KOPT-K1 (cell line): ENCODE results near the gene PDS5B.
"Not testable (repeated sequence)": the region's sequence is repeated elsewhere in the genome, so short reads cannot be mapped to it uniquely, and the experiment has no call there.

Experiments used
- H3K27ac ChIP-seq: fragments of 200-600 bp; sonication (generic); 2 replicates; pipeline ENCODE4 v1.5.1; 2016; ENCODE audit warnings: antibody characterized with exemption, mild to moderate bottlenecking, low read depth, low read length; ENCODE audit not compliant: poor library complexity, severe bottlenecking
- H3K36me3 ChIP-seq: fragments of 200-600 bp; sonication (generic); 2 replicates; pipeline ENCODE4 v1.5.1; 2017; ENCODE audit warnings: antibody characterized with exemption, mild to moderate bottlenecking, low read length, moderate library complexity; ENCODE audit not compliant: insufficient read depth
- H3K9me3 ChIP-seq: fragments of 200-600 bp; sonication (generic); 2 replicates; pipeline ENCODE4 v1.5.1; 2017; ENCODE audit warnings: antibody characterized with exemption, low read length, mild to moderate bottlenecking; ENCODE audit not compliant: insufficient read depth, poor library complexity, severe bottlenecking

PDS5B gene, protein sequence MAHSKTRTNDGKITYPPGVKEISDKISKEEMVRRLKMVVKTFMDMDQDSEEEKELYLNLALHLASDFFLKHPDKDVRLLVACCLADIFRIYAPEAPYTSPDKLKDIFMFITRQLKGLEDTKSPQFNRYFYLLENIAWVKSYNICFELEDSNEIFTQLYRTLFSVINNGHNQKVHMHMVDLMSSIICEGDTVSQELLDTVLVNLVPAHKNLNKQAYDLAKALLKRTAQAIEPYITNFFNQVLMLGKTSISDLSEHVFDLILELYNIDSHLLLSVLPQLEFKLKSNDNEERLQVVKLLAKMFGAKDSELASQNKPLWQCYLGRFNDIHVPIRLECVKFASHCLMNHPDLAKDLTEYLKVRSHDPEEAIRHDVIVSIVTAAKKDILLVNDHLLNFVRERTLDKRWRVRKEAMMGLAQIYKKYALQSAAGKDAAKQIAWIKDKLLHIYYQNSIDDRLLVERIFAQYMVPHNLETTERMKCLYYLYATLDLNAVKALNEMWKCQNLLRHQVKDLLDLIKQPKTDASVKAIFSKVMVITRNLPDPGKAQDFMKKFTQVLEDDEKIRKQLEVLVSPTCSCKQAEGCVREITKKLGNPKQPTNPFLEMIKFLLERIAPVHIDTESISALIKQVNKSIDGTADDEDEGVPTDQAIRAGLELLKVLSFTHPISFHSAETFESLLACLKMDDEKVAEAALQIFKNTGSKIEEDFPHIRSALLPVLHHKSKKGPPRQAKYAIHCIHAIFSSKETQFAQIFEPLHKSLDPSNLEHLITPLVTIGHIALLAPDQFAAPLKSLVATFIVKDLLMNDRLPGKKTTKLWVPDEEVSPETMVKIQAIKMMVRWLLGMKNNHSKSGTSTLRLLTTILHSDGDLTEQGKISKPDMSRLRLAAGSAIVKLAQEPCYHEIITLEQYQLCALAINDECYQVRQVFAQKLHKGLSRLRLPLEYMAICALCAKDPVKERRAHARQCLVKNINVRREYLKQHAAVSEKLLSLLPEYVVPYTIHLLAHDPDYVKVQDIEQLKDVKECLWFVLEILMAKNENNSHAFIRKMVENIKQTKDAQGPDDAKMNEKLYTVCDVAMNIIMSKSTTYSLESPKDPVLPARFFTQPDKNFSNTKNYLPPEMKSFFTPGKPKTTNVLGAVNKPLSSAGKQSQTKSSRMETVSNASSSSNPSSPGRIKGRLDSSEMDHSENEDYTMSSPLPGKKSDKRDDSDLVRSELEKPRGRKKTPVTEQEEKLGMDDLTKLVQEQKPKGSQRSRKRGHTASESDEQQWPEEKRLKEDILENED (N-terminal part only)

DNA sequence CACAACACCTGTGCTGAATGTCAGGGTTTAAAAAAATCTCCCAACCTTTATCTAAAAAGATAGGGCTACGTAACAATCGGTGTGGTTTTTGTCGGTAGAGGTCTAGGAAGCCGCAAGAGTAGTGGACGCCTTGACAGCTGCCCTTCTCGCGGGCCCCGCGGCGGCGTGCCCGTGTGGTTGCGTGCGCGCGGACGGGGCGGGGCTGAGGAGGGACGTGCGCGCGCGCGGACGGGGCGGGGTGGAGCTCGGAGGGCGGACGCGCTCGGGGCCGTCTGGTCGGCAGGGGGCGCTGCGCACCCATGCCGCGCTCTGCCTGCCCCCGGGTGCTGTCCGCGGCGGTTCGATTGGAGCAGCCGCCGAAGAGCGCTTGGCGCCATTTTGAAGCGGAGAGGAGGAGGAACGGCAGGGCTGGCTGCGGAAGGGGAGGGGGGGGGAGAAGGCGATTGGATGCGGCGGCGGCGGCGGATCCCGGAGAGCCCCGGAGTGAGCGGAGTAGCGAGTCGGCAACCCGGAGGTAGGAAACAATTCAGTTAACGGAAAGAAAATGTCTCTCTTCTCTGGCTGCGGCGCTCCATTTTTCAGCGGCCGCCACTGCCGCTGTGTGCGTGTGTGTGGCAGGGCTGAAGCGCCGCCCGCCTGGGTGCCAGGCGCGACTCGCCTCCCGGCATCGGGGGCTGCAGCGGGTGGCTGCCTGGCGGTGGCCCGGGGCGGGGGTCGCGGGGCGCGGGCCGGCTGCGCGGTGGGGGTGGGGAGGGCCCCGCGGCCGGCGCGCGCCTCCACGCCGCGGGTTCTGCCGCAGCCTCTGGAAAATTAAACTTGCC is at the start of gene PDS5B:
TSS of gene PDS5B (plus strand) at position 373 of the 821 bp plus-strand sequence. CDS start 62,321 bp downstream, outside the sequence.
- peak within 1 kb of the TSS; percentile 84 for H3K27ac ChIP-seq
- H3K36me3 ChIP-seq, result no peaks in the 10 kb centered on the region
- H3K9me3 ChIP-seq, result no peaks in the 10 kb centered on the region

DNA sequence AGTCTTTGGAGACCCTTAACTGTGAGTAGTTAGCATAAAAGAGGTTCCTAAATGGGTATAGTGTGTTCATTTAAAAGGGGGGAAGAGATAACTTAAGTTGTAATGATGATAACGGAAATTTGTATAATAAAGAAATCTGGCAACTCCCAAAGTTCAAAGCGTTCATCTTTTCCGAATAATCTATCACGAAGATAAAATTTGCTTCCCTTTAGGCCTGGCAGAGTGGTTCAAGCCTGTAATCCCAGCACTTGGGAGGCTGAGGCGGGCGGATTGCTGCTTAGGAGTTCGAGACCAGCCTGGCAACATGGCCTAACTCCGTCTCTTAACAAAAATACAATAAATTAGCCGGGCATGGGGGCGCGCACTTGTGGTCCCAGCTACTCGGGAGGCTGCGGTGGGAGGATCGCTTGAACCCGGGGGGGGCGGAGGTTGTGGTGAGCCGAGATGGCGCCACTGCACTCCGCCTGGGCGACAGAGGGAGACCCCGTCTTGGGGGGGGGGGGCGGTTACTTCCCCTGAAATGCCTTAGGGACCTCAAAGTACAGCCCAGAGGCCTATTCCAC is 48.6 kb upstream of the PDS5B start:
- H3K36me3 ChIP-seq, result peaks cover 39% of the 10 kb centered on the region
- H3K9me3 ChIP-seq, result no peaks in the 10 kb centered on the region
- H3K27ac ChIP-seq, result peak overlapping the region; percentile 86

DNA sequence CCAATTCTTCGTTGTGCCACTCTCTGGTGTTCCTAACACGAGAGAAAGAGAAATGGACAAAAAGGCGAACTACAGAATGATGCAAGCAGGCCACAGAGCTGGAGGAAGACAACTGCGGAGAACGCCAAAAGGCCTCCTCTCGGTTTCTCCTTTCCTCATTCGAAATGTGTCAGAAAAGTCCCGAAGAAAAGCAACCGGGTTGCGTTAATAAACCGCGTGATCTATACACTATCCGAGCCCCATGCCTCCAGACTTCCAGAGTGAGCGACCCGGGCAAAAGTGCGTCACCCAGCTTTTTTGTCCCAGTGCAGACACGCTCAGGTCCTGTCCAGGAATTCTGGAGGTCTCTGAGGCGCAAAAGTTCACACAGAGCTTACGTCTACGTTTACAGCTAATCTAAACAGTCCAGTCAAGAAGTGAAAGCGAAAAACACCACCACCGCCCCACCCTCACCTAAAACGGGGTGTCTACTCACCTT is 48.1 kb upstream of the PDS5B start:
- H3K27ac ChIP-seq, result peak overlapping the region; percentile 86
- peaks cover 36% of the 10 kb centered on the region for H3K36me3 ChIP-seq
- no peaks in the 10 kb centered on the region for H3K9me3 ChIP-seq

DNA sequence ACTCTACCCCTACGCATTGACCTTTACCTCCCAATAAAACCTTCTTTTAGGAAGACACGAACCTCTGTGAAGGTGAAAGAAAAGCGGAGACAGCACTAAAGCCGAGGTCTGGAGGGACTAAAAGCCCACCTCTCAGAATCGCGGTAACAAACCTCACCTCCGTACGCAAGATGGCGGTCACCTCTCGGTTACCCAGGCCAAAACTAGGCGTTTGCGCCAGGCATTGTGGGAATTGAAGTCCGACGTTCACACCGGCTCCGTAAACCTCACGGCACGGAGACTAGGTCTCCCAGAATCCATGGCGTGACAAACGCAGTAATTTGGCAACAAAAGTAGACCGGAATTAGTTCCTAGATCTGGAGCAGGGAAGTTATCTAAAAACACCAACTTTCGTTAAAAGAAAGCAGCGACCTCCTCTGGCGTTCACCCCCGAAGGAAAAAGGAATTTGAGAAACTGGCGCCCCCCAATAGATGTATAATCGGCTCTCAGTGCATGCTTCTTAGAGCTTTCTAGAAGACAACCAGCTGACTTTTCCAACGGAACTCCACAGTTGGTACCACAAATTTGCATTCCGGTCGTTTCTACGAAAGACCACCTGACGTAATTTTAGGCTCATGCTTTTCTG is 47.5 kb upstream of the PDS5B start, which contains the start of gene N4BP2L2:
TSS of gene N4BP2L2 (minus strand) at position 175 of the 626 bp plus-strand sequence. CDS start 1,768 bp downstream, outside the sequence.
- H3K27ac ChIP-seq, result peak within 1 kb of the TSS; percentile 86
- H3K9me3 ChIP-seq, result no peaks in the 10 kb centered on the region

DNA sequence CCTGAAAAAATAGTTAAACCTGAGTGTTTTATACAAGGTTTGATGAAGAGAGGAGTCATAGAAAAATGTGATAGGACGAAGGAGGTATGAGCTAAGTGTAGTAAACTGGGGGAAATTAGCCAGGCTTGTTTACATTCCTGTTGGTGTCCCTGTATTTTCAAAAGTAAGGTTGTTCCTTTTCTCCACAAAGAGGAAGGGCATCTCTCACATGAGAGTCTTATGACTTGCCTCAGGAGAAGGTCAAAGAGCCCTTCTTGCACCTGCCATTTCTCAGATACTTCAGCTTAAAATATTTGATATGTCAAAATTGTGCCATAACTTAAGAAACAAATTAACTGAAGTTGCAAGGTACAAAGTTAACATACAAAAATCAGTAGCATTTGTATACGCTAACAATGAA is 44.0 kb upstream of the PDS5B start:
- no peaks in the 10 kb centered on the region for H3K36me3 ChIP-seq
- no peak overlapping the region for H3K27ac ChIP-seq
- H3K9me3 ChIP-seq, result no peaks in the 10 kb centered on the region

More for the DNA sequence above, 47.5 kb upstream of the PDS5B start, which contains the start of gene N4BP2L2:
- H3K36me3 ChIP-seq, result peaks cover 30% of the 10 kb centered on the region

DNA sequence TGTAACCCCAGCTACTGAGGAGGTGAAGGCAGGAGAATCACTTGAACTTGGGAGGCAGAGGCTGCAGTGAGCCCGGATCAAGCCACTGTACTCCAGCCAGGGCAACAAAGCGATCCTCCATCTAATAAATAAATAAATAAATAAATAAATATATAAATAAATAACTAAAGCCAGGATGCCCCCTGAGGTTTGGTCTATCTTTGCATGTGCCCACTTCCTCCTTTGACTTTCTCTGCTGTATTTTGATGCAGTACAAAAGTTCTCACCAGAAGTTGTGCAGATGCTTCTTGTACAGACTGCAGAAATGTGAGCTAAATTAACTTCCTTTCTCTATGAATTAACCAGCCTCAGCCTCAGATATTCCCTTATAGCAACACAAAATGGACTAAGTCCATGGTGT is 41.2 kb upstream of the PDS5B start:
- Histone ChIP-seq H3K27ac (no peak overlapping the region), H3K36me3 (no peaks in the 10 kb centered on the region), H3K9me3 (no peaks in the 10 kb centered on the region)

DNA sequence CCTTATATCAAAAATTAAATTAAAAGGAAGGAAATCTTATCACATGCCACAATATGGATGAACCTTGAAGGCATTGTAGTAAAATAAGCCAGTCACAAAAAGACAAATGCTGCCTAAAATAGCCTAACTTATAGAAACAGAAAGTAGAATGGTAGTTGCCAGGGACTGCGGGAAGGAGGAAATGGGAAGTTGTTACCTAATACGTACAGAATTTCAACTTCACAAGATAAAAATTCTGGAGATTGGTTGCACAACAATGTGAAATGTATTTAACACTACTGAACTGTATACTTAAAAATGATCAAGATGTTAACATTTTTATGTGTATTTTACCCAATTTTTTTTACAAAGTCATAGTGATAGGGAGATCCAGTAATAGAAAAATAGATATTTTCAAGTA is 37.4 kb upstream of the PDS5B start:
- H3K27ac ChIP-seq, result no peak overlapping the region
- no peaks in the 10 kb centered on the region for H3K36me3 ChIP-seq
- no peaks in the 10 kb centered on the region for H3K9me3 ChIP-seq

DNA sequence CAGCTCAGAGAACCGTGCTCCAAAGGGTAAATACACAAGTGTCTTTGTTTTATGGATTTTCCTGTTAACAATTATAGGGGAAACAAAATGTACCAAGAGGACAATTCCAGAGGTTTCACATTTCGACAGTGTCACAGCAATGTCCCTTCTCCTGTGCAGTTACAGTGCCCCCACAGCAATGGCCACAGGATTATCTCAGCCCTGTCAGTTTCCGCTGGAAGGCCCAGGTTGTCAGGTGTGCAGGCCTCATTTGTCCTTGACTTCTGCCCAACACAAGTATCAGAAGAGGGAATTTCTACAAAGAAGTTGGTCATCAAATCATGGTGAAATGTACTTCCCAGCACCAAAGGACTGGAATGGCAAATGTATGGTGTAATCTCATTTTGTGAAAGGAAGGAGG is 36.5 kb upstream of the PDS5B start:
- Histone ChIP-seq H3K9me3 (no peaks in the 10 kb centered on the region), H3K36me3 (no peaks in the 10 kb centered on the region), H3K27ac (no peak overlapping the region)

DNA sequence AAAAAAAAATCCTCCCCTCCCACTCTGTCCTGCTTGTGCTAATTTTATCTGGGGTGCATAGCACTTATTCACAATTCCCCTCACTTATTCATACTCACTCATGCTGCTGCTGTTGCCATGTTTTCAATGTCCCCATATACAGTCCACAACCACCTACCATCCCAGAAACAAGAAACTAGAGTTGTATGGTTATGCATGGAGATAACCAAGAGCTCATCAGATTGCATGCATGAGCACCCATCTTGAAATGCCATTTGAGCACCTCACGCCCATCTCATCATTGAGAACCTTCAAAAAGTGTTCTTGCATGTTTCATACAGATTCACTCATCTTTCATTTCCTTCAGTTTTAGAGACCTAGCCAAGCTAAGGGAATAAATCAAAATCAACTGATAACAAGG is 32.5 kb upstream of the PDS5B start:
- H3K27ac ChIP-seq, result no peak overlapping the region
- H3K36me3 ChIP-seq, result no peaks in the 10 kb centered on the region
- no peaks in the 10 kb centered on the region for H3K9me3 ChIP-seq

DNA sequence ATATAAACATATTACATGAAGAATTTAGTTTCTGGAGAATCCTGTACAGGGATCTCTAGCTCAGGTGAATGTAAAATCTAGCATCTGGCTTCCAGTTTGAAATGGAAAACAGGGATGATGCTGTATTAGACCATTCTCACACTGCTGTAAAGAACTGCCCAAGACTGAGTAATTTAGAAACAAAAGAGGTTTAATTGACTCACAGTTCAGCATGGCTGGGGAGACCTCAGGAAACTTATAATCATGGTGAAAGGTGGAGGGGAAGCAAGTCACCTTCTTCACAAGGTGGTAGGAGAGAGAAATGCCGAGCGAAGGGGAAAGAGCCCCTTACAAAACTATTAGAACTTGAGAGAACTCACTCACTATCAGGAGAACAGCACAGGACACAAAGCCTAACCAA is 30.6 kb upstream of the PDS5B start:
- no peak overlapping the region for H3K27ac ChIP-seq
- peaks cover 1% of the 10 kb centered on the region for H3K9me3 ChIP-seq
- H3K36me3 ChIP-seq, result no peaks in the 10 kb centered on the region

DNA sequence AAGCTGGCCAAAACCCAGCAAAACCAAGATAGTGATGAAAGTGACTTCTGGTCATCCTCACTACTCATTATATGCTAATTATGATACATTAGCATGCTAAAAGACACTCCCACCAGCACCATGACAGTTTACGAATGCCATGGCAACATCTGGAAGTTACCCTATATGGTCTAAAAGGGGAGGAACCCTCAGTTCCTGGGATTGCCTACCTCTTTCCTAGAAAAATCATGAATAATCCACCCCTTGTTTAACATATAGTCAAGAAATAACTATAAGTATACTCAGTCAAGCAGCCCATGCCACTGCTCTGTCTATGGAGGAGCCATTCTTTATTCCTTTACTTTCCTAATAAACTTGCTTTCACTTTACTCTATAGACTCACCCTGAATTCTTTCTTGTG is 25.4 kb upstream of the PDS5B start:
- not testable (repeated sequence) for H3K27ac ChIP-seq, H3K36me3 ChIP-seq
- H3K9me3 ChIP-seq, result peaks cover 19% of the 10 kb centered on the region

DNA sequence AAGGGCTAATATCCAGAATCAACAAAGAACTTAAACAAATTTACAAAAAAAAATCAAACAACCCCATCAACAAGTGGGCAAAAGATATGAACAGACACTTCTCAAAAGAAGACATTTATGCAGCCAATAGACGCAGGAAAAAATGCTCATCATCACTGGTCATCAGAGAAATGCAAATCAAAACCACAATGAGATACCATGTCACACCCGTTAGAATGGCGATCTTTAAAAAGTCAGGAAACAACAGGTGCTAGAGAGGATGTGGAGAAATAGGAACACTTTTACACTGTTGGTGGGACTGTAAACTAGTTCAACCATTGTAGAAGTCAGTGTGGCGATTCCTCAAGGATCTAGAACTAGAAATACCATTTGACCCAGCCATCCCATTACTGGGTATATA is 10.6 kb upstream of the PDS5B start:
- not testable (repeated sequence) for H3K27ac ChIP-seq, H3K36me3 ChIP-seq
- peaks cover 21% of the 10 kb centered on the region for H3K9me3 ChIP-seq

DNA sequence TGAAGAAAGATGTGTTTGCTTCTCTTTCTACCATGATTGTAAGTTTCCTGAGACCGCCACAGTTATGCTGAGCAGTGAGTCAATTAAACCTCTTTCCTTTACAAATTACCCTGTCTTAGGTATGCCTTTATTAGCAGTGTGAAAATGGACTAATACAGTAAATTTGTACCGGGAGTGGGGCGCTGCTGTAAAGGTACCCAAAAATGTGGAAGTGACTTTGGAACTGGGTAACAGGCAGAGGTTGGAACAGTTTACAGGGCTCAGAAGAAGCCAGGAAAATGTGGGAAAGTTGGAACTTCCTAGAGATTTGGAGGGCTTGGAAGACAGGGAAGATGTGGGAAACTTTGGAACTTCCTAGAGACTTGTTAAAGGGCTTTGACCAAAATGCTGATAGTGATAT is 9.2 kb upstream of the PDS5B start:
- Histone ChIP-seq H3K9me3 (peaks cover 21% of the 10 kb centered on the region), H3K36me3 (no peaks in the 10 kb centered on the region), H3K27ac (no peak overlapping the region)
